GM12878 (cell line): Measurements from ENCODE around the gene EEF1G. TPM values are rescaled to one million over a fixed set of nuclear protein-coding genes. Genes with fewer than 3 reads are reported as not detected.

ENCODE experiments used
- ATAC-seq: fragments of 200-7000 bp; cut with Tn5 transposase; 3 replicates; pipeline ENCODE4 v1.9.1; 2020; ENCODE audit warnings: mild to moderate bottlenecking, moderate library complexity
- BruUV-seq: library from RNA; stranded (reverse); fragments of 400-500 nt; replicated peaks from 2 replicates; lab custom pipeline; 2021; lab: Mats Ljungman, UMichigan
- CTCF ChIA-PET: fragments of 300-600 bp; sonication (Branson Sonifier 250); formaldehyde crosslinking; extraction: SDS; loops from one replicate; lab custom pipeline; 2021; ENCODE audit warnings: inconsistent platforms; lab: Yijun Ruan, JAX
- POLR2A ChIA-PET: fragments of 350-600 bp; formaldehyde crosslinking; extraction: SDS; loops from one replicate; lab custom pipeline; 2021; ENCODE audit warnings: inconsistent platforms; lab: Charles Lee
- RAD21 ChIA-PET: fragments of 300-600 bp; sonication (Branson Sonifier 250); formaldehyde crosslinking; loops from one replicate; lab custom pipeline; 2023; ENCODE audit warnings: antibody characterized with exemption; ENCODE audit not compliant: unreplicated experiment; lab: Charles Lee
- SMC1A ChIA-PET: fragments of 300-600 bp; sonication (Branson Sonifier 250); formaldehyde crosslinking; loops from one replicate; lab custom pipeline; 2023; ENCODE audit not compliant: unreplicated experiment, uncharacterized antibody; lab: Charles Lee
- DNase-seq: peaks from one replicate; pipeline ENCODE4 v3.0.0-alpha.2; 2011; ENCODE audit warnings: low read depth, low spot score
- FAIRE-seq: peaks from 3 replicates; lab custom pipeline; 2011; peaks lifted over from hg19 to GRCh38; lab: Jason Lieb, UNC
- H2AFZ ChIP-seq: 2 replicates; pipeline ENCODE4 v1.6.0; 2011; ENCODE audit warnings: low read depth, low read length, control low read depth; ENCODE audit not compliant: control insufficient read depth
- H3K27ac ChIP-seq: 2 replicates; pipeline ENCODE4 v1.5.1; 2011; ENCODE audit warnings: control low read depth; ENCODE audit not compliant: control insufficient read depth, insufficient read depth
- H3K27me3 ChIP-seq, 2 experiments: replicated peaks in 1 of 2; 2 replicates each; pipeline versions ENCODE4 v1.6.0 to v1.6.1; 2011; ENCODE audit warnings: low read length in 1 of 2; ENCODE audit not compliant: control insufficient read depth in 2 of 2, insufficient read depth in 2 of 2
- H3K36me3 ChIP-seq, 2 experiments: 2 replicates each; pipeline ENCODE4 v1.5.1; 2011; ENCODE audit warnings: low read length in 1 of 2; ENCODE audit not compliant: control insufficient read depth in 2 of 2, insufficient read depth in 2 of 2
- H3K4me1 ChIP-seq: 2 replicates; pipeline ENCODE4 v1.6.1; 2011; ENCODE audit warnings: mild to moderate bottlenecking, low read length, moderate library complexity, mixed read lengths; ENCODE audit not compliant: control insufficient read depth, insufficient read depth
- H3K4me2 ChIP-seq: 2 replicates; pipeline ENCODE4 v1.6.0; 2011; ENCODE audit warnings: control low read depth; ENCODE audit not compliant: control insufficient read depth, insufficient read depth
- H3K4me3 ChIP-seq: fragments of 200-600 bp; sonication (generic); 2 replicates; pipeline ENCODE4 v1.5.1; 2016
- H3K79me2 ChIP-seq: 2 replicates; pipeline ENCODE4 v1.6.0; 2011; ENCODE audit warnings: low read length; ENCODE audit not compliant: control insufficient read depth, insufficient read depth
- H3K9ac ChIP-seq: 2 replicates; pipeline ENCODE4 v1.8.0; 2011; ENCODE audit warnings: low read length, control low read depth, mixed read lengths; ENCODE audit not compliant: control insufficient read depth, insufficient read depth
- H3K9me3 ChIP-seq: replicated peaks from 3 replicates; pipeline ENCODE4 v1.5.1; 2011; ENCODE audit warnings: mild to moderate bottlenecking, low read length; ENCODE audit not compliant: control insufficient read depth, insufficient read depth
- H4K20me1 ChIP-seq: 2 replicates; pipeline ENCODE4 v1.6.0; 2011; ENCODE audit not compliant: control insufficient read depth, insufficient read depth
- ATF7 ChIP-seq: fragments of 450-650 bp; IDR thresholded peaks from 2 replicates; pipeline ENCODE4 v1.6.1; 2016; ENCODE audit warnings: low read depth, mild to moderate bottlenecking
- BACH1 ChIP-seq: fragments of 450-650 bp; IDR thresholded peaks from 2 replicates; pipeline ENCODE4 v1.6.1; 2017; ENCODE audit warnings: mild to moderate bottlenecking, borderline replicate concordance
- CHD1 ChIP-seq: IDR thresholded peaks from 2 replicates; pipeline ENCODE4 v1.6.1; 2012; ENCODE audit warnings: low read depth, low read length, improper control_type of control experiment
- CHD2 ChIP-seq: IDR thresholded peaks from 2 replicates; pipeline ENCODE4 v1.6.1; 2011; ENCODE audit warnings: low read depth, low read length, improper control_type of control experiment, borderline replicate concordance
- EED ChIP-seq: sonication (generic); IDR thresholded peaks from 2 replicates; pipeline ENCODE4 v1.6.1; 2016; ENCODE audit warnings: antibody characterized with exemption, low read depth
- GABPA ChIP-seq: IDR thresholded peaks from 2 replicates; pipeline ENCODE4 v1.6.1; 2014; ENCODE audit warnings: antibody characterized with exemption, low read depth, mild to moderate bottlenecking, inconsistent platforms
- IKZF1 ChIP-seq: fragments of 450-650 bp; conservative IDR thresholded peaks from 2 replicates; pipeline ENCODE4 v1.6.1; 2017; ENCODE audit warnings: antibody characterized with exemption, mild to moderate bottlenecking
- IRF4 ChIP-seq: IDR thresholded peaks from 2 replicates; pipeline ENCODE4 v1.6.1; 2011; ENCODE audit warnings: low read depth, low read length
- MEF2A ChIP-seq: IDR thresholded peaks from 2 replicates; pipeline ENCODE4 v1.6.1; 2011; ENCODE audit warnings: low read depth, mild to moderate bottlenecking, low read length, moderate library complexity; ENCODE audit not compliant: insufficient read depth
- MXI1 ChIP-seq: fragments of 150-350 bp; IDR thresholded peaks from 2 replicates; pipeline ENCODE4 v1.6.1; 2011; ENCODE audit warnings: low read depth, mild to moderate bottlenecking, inconsistent platforms, low read length, improper control_type of control experiment
- NBN ChIP-seq: fragments of 450-650 bp; IDR thresholded peaks from 2 replicates; pipeline ENCODE4 v1.6.1; 2016
- PAX5 ChIP-seq: IDR thresholded peaks from 2 replicates; pipeline ENCODE4 v1.6.1; 2011; ENCODE audit warnings: low read depth, low read length, borderline replicate concordance
- PML ChIP-seq: IDR thresholded peaks from 2 replicates; pipeline ENCODE4 v1.6.1; 2012; ENCODE audit warnings: low read length, inconsistent platforms
- POLR2AphosphoS5 ChIP-seq: IDR thresholded peaks from 2 replicates; pipeline ENCODE4 v1.6.1; 2011; ENCODE audit warnings: mild to moderate bottlenecking, low read length, inconsistent platforms
- RFX5 ChIP-seq: IDR thresholded peaks from 2 replicates; pipeline ENCODE4 v1.6.1; 2011; ENCODE audit warnings: low read depth, low read length, improper control_type of control experiment
- RUNX3 ChIP-seq: IDR thresholded peaks from 2 replicates; pipeline ENCODE4 v1.6.1; 2012; ENCODE audit warnings: low read length, inconsistent platforms
- WGBS: methylation state at CpG from one replicate; pipeline ENCODE4 v1.1.6; 2016; ENCODE audit warnings: low lambda C conversion rate; ENCODE audit not compliant: insufficient replicate concordance, insufficient coverage; ENCODE audit errors: missing lambda C conversion rate; 5-methylcytosine and 5-hydroxymethylcytosine counted together
- in situ Hi-C: fragments of 300-500 bp; cut with MboI; formaldehyde crosslinking; loops from 9 replicates; pipeline ENCODE4 v1.14.3; 2018; ENCODE audit warnings: mixed read lengths
- intact Hi-C: fragments of 100-400 bp; cut with micrococcal nuclease; formaldehyde crosslinking; loops from one replicate; pipeline ENCODE4 v1.14.2; 2022; ENCODE audit not compliant: unreplicated experiment
- polyA plus RNA-seq, 11 experiments: library from polyadenylated mRNA; depleted of rRNA in 4 of 11; unstranded in 6 of 11; stranded (reverse) in 5 of 11; fragments of >200 nt; fragmentation: Nextera tagmentation in 4 of 11; fragmentation: Illumina TruSeq in 1 of 11; extraction: Ambion mirVana in 4 of 11; extraction: Trizol in 1 of 11; gene quantifications; 1 replicate in 1 of 11; 2 replicates in 10 of 11; pipeline versions ENCODE4 v1.2.1 to v1.2.3, GENCODE V29; 2011 to 2016; ENCODE audit warnings: inconsistent platforms in 2 of 11, missing spikeins in 2 of 11, low read depth in 1 of 11
- total RNA-seq, 4 experiments: library from RNA; depleted of rRNA in 3 of 4; stranded (reverse); fragments of >200 nt in 3 of 4; fragmentation: Illumina TruSeq in 1 of 4; extraction: Trizol in 1 of 4; gene quantifications; 2 replicates each; pipeline versions ENCODE4 v1.2.1 to v1.2.3, GENCODE V29; 2013 to 2021
- TF ChIP-seq, protein P1 (sequence below): fragments of 450-650 bp; formaldehyde crosslinking; IDR thresholded peaks from 2 replicates; pipeline ENCODE4 v1.4.0; 2022; ENCODE audit warnings: mild to moderate bottlenecking, moderate library complexity
- TF ChIP-seq, protein P2 (sequence below): IDR thresholded peaks from 2 replicates; pipeline ENCODE4 v1.6.1; 2012; ENCODE audit warnings: low read depth, low read length, improper control_type of control experiment

EEF1G gene
- total and polyA plus RNA-seq, 10 of the 15 experiments (the other 5 are each of a cell fraction or from before 2014, with no cell fraction given): 850 to 2,739 (median 2,277) TPM

DNA sequence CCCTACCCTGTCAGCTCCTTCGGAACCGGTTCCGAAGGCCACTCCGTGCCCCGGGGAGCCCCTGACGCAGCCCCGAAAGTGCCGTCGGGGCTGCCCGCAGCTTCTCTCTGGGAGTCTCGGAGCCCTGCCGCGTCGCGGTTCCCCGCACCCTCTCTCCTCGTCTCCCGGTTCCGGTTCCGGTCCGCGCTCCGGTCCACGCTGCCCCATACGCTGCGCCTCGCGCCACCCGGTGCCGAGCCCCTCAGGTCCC, 27.4 kb upstream of the EEF1G start:
- RAD21 ChIA-PET: interaction anchor here (0.9 to 3.9 kb wide), 9 partner anchors 9 to 280 kb away, joined by 3 to 36 read pairs (median 4); partner anchors contain the start of genes B3GAT3, C11orf98, CSKMT and GANAB
- Histone ChIP-seq H3K27me3 (no peaks in the 10 kb centered on the region), H4K20me1 (no peaks in the 10 kb centered on the region; the same call in 1 of the 2 replicates), H3K4me1 (peaks cover 19% of the 10 kb centered on the region), H3K9me3 (no peaks in the 10 kb centered on the region), H3K27ac (peak overlapping the region; percentile 97), H3K4me2 (peak overlapping the region; percentile 99), H3K9ac (peak overlapping the region; percentile 99), H3K79me2 (peaks cover 40% of the 10 kb centered on the region), H2AFZ (peak overlapping the region; percentile 13), H3K36me3 (peaks cover 21 to 36% of the 10 kb centered on the region in 2 experiments), H3K4me3 (peak overlapping the region; percentile 91)
- POLR2A ChIA-PET: interaction anchor here (0.6 to 2.4 kb wide), 20 partner anchors 9 to 1632 kb away, joined by 3 to 30 read pairs (median 6); partner anchors contain the start of genes B3GAT3, C11orf98, CSKMT and EEF1G
- CTCF ChIA-PET: interaction anchor here (1.0 to 2.7 kb wide), 8 partner anchors 9 to 206 kb away, joined by 3 to 27 read pairs (median 4); partner anchors contain the start of genes B3GAT3, EEF1G and TUT1
- TF ChIP-seq POLR2AphosphoS5 (peak; percentile 24; the same call in 1 of the 2 replicates), PML (peak; percentile 5; the same call in 1 of the 2 replicates), RFX5 (no peak), PAX5 (peak; percentile 51; the same call in 1 of the 2 replicates), RUNX3 (peak; percentile 4; the same call in 1 of the 2 replicates), ATF7 (no peak), IKZF1 (peak; percentile 80), CHD1 (no peak; the same call in 1 of the 2 replicates), EED (0 out of 2 replicates have a peak, but pooled peaks have one; percentile 11), BACH1 (no peak), GABPA (peak; percentile 69; the same call in 1 of the 2 replicates), MXI1 (peak; percentile 67), IRF4 (0 out of 2 replicates have a peak, but pooled peaks have one; percentile 19), NBN (peak; percentile 30; the same call in 1 of the 2 replicates), CHD2 (0 out of 2 replicates have a peak, but pooled peaks have one; percentile 6), MEF2A (no peak)
- TF ChIP-seq, protein P1, sequence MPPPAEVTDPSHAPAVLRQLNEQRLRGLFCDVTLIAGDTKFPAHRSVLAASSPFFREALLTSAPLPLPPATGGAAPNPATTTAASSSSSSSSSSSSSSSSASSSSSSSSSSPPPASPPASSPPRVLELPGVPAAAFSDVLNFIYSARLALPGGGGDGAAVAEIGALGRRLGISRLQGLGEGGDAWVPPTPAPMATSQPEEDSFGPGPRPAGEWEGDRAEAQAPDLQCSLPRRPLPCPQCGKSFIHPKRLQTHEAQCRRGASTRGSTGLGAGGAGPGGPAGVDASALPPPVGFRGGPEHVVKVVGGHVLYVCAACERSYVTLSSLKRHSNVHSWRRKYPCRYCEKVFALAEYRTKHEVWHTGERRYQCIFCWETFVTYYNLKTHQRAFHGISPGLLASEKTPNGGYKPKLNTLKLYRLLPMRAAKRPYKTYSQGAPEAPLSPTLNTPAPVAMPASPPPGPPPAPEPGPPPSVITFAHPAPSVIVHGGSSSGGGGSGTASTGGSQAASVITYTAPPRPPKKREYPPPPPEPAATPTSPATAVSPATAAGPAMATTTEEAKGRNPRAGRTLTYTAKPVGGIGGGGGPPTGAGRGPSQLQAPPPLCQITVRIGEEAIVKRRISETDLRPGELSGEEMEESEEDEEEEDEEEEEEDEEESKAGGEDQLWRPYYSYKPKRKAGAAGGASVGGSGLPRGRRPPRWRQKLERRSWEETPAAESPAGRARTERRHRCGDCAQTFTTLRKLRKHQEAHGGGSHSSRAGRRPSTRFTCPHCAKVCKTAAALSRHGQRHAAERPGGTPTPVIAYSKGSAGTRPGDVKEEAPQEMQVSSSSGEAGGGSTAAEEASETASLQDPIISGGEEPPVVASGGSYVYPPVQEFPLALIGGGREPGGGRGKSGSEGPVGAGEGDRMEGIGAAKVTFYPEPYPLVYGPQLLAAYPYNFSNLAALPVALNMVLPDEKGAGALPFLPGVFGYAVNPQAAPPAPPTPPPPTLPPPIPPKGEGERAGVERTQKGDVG (CRISPR knock-in tag): no peak
- TF ChIP-seq, protein P2, sequence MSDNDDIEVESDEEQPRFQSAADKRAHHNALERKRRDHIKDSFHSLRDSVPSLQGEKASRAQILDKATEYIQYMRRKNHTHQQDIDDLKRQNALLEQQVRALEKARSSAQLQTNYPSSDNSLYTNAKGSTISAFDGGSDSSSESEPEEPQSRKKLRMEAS: 0 out of 2 replicates have a peak, but pooled peaks have one; percentile 28
- no peak for DNase-seq
- intact Hi-C loops: loop anchor here (5.0 kb wide), 2 partner anchors 106 to 126 kb away; partner anchors contain the start of genes BSCL2, GNG3, HNRNPUL2 and TTC9C
- WGBS: under 1% methylated on average over 18 of the region's 30 CpGs
- in situ Hi-C loops: no loop called here
- BruUV-seq: no TSS peak
- SMC1A ChIA-PET: interaction anchor here (0.6 to 3.1 kb wide), 8 partner anchors 9 to 109 kb away, joined by 3 to 30 read pairs (median 4); partner anchors contain the start of genes B3GAT3, C11orf98 and TUT1
- peak; percentile 47 for FAIRE-seq
- peak; percentile 18 for ATAC-seq
